Activated T-helper 2 cell treated with anti-CD3 and anti-CD28 coated beads, Interferon-gamma antibody, Interleukin-2, Interleukin-4, amounts not matched to agents 10 μg/mL and 5 μg/mL and 100 μg/mL, durations not matched to agents 14 hours and 24 hours and 36 hours (primary cell): Measurements from ENCODE around the gene TMEM219. TPM values are rescaled to one million over a fixed set of nuclear protein-coding genes. Genes with fewer than 3 reads are reported as not detected.

Source experiments
- DNase-seq: peaks from one replicate; pipeline ENCODE4 v3.0.0; 2021; ENCODE audit warnings: low spot score
- H3K27ac Mint-ChIP-seq: one replicate; pipeline ENCODE4 v1.8.0; 2021; ENCODE audit warnings: mixed read lengths
- H3K27me3 Mint-ChIP-seq: one replicate; pipeline ENCODE4 v1.8.0; 2021; ENCODE audit warnings: low read depth, mixed read lengths
- H3K36me3 Mint-ChIP-seq: one replicate; pipeline ENCODE4 v1.8.0; 2021; ENCODE audit warnings: low read depth, mixed read lengths
- H3K4me1 Mint-ChIP-seq: one replicate; pipeline ENCODE4 v1.8.0; 2021; ENCODE audit warnings: low read depth, mixed read lengths
- H3K4me3 Mint-ChIP-seq: one replicate; pipeline ENCODE4 v1.8.0; 2021; ENCODE audit warnings: low read depth, mild to moderate bottlenecking, moderate library complexity, mixed read lengths
- H3K9me3 Mint-ChIP-seq: one replicate; pipeline ENCODE4 v1.8.0; 2021; ENCODE audit warnings: mixed read lengths
- intact Hi-C: fragments of 100-400 bp; cut with micrococcal nuclease; formaldehyde crosslinking; loops from one replicate; pipeline ENCODE4 v1.15.1; 2023
- total RNA-seq: library from RNA; stranded (reverse); gene quantifications from 2 replicates; pipeline ENCODE4 v1.2.3, GENCODE V29; 2022

The TMEM219 gene, protein sequence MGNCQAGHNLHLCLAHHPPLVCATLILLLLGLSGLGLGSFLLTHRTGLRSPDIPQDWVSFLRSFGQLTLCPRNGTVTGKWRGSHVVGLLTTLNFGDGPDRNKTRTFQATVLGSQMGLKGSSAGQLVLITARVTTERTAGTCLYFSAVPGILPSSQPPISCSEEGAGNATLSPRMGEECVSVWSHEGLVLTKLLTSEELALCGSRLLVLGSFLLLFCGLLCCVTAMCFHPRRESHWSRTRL
- total RNA-seq: 52.1 and 59.0 TPM in 2 replicates

DNA sequence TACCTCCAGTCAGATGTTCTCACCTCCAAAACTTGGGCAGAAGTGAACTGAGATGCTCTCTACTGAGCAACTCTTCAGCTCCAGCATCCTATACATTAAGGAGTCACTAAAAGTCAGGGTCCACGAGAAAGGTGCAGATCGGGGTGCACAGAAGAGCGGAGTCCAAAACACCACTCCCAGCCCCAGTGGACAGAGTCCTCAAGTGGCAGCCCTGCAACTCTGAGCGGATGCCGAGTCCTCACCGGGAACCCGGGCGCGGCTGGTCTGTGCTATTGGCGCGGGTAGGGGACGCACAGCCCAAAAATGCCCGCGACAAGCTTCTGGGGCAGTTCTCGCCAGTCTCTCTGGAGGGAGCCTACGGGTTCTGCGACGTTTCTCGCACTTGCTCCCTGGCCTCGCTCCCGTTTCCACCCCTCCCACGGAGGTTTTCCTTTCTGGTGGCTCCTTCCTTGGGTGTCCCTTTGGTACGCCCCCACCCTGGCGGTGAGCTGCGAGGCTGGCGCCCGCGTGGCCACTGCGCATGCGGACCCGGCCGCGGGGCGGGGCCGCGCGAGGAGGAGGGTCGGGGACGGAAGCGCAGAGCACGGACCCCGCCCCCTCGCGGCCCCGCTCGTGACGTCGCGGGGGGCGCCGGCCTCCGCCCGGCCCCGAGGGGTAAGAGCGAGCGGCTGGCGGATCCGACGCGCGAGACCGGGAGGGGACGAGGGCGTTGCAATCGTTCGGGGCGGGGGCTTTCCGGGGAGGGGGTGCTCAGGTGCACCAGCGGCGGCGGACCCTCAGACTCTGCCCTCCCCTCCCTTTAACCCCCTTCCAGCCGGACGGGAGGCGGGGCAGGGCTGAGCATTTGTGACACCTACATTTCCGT is at the start of gene TMEM219:
TSS of gene TMEM219 (plus strand) at position 601 of the 865 bp plus-strand sequence. CDS start 1,065 bp downstream, outside the sequence.
- peak; percentile 93 for DNase-seq
- H3K9me3 Mint-ChIP-seq: no peaks in the 10 kb centered on the region
- H3K4me3 Mint-ChIP-seq: peak within 1 kb of the TSS; percentile 85
- peaks cover 7% of the 10 kb centered on the region for H3K36me3 Mint-ChIP-seq
- H3K4me1 Mint-ChIP-seq: peaks cover 20% of the 10 kb centered on the region
- no peaks in the 10 kb centered on the region for H3K27me3 Mint-ChIP-seq
- H3K27ac Mint-ChIP-seq: peak within 1 kb of the TSS; percentile 69
- intact Hi-C loops: loop anchor here (5.0 kb wide), 1 partner anchor 34 kb away; the partner anchor contains the start of gene KCTD13

DNA sequence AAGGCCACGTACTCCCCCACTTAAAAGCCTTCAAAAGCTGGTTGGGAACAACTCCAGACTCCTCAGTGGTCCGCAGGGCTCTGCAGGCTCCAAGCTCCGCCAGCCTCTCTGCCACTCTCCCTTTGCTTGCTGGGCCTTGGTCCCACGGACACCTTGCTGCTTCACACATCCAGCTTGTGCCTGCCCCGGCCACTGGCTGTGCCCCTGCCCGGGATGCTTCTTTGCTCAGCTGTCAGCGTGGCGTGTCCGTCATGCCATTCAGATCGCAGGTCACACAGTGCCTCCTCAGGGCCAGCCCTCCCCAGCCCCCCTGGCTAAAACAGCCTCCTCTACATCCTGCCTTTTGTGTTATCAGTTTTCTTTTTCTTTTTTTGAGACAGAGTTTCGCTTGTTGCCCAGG is 49.8 kb upstream of the TMEM219 start:
- Mint-ChIP-seq H3K27me3 (no peaks in the 10 kb centered on the region), H3K4me1 (peaks cover 6% of the 10 kb centered on the region), H3K9me3 (no peaks in the 10 kb centered on the region), H3K36me3 (peaks cover 25% of the 10 kb centered on the region), H3K27ac (no peak overlapping the region), H3K4me3 (no peak overlapping the region)
- intact Hi-C loops: no loop called here
- DNase-seq: no peak

DNA sequence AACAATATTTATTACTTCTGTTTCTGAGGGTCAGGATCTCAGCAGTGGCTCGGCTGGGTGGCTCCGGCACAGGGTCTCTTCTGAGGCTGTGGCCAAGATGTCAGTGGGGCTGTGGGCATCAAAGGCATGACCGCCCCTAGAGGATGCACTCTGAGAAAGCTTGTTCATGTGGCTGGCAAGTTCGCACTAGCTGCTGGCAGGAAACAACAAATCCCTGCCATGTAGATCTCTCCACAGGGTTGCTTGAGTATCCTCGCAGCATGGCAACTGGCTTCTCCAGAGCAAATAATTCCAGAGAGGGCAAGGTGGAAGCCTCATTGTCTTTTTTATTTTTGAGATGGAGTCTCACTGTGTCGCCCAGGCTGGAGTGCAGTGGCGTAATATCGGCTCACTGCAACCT is 48.4 kb upstream of the TMEM219 start:
- Mint-ChIP-seq H3K27me3 (no peaks in the 10 kb centered on the region), H3K9me3 (no peaks in the 10 kb centered on the region), H3K4me3 (no peak overlapping the region)

DNA sequence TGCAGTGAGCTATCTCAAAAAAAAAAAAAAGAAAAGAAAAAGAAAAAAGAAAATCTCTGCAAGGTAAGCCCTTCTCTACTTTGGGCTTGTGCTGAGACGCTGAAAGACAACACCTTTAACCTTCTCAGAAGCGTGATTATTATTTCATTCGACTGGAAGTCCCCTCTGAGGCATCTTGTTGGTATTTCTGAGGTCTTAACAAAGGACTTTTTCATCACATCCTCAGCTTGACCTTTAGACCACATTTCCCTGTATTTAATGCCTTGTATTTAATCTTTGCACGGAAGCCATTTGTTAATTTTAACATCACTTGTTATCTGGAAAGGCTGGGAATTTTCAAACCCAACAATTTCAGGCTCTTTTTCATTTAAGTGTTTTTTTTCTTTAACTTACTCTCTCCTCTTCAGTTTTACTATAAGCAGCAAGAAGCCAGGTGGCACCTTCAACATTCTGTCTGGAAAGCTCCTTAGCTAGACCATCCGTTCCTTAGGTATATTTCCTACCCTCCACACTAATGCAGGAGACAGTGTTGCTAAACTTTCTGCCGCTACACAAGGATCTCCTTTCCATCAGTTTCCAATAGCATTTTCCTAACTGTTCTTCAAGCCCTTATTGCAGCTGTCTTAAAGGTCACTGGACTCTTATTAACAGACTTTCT is 46.2 kb upstream of the TMEM219 start:
- H3K27ac Mint-ChIP-seq: peak overlapping the region; percentile 1
- intact Hi-C loops: no loop called here
- no peaks in the 10 kb centered on the region for H3K9me3 Mint-ChIP-seq
- no peak overlapping the region for H3K4me3 Mint-ChIP-seq
- no peaks in the 10 kb centered on the region for H3K27me3 Mint-ChIP-seq
- no peak for DNase-seq
- H3K36me3 Mint-ChIP-seq: peaks cover 35% of the 10 kb centered on the region
- H3K4me1 Mint-ChIP-seq: peaks cover 4% of the 10 kb centered on the region

More for the DNA sequence above, 48.4 kb upstream of the TMEM219 start:
- DNase-seq: no peak
- Mint-ChIP-seq H3K4me1 (peaks cover 6% of the 10 kb centered on the region), H3K27ac (no peak overlapping the region), H3K36me3 (peaks cover 24% of the 10 kb centered on the region)
- intact Hi-C loops: no loop called here

DNA sequence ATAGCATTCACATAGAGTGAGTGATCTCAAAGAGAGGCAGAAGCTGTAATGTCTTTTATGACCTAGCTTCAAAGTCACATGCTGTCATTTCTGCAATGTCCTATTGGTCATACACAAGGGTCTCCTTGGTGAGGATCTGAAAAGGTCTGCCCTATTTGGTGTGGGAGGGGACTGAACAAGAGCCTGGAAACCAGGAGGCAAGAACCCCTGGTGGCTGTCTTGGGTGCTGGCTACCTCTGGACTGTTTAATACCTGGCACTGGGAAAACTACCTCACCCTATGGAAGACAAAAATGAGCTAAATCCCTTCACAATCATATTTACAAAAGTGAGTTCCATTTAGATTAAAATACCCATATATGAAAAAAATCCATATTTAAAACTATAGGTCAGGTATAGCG is 44.9 kb upstream of the TMEM219 start:
- Mint-ChIP-seq H3K27ac (no peak overlapping the region), H3K4me1 (peaks cover 5% of the 10 kb centered on the region), H3K9me3 (no peaks in the 10 kb centered on the region), H3K36me3 (peaks cover 39% of the 10 kb centered on the region), H3K4me3 (no peak overlapping the region), H3K27me3 (no peaks in the 10 kb centered on the region)
- DNase-seq: no peak
- intact Hi-C loops: no loop called here

- Mint-ChIP-seq H3K36me3 (peaks cover 45% of the 10 kb centered on the region), H3K27me3 (no peaks in the 10 kb centered on the region), H3K4me3 (no peak overlapping the region), H3K4me1 (peaks cover 20% of the 10 kb centered on the region), H3K9me3 (no peaks in the 10 kb centered on the region), H3K27ac (no peak overlapping the region)
- DNase-seq: no peak
- intact Hi-C loops: no loop called here
Observed at GRCh38 chr16:29920288-29921033, 41.4 kb upstream of the TMEM219 start.

- no peak for DNase-seq
- Mint-ChIP-seq H3K9me3 (no peaks in the 10 kb centered on the region), H3K4me3 (no peak overlapping the region), H3K27me3 (no peaks in the 10 kb centered on the region), H3K36me3 (peaks cover 46% of the 10 kb centered on the region), H3K27ac (no peak overlapping the region), H3K4me1 (peaks cover 17% of the 10 kb centered on the region)
- intact Hi-C loops: no loop called here
Observed at GRCh38 chr16:29921034-29921385, 40.9 kb upstream of the TMEM219 start.

DNA sequence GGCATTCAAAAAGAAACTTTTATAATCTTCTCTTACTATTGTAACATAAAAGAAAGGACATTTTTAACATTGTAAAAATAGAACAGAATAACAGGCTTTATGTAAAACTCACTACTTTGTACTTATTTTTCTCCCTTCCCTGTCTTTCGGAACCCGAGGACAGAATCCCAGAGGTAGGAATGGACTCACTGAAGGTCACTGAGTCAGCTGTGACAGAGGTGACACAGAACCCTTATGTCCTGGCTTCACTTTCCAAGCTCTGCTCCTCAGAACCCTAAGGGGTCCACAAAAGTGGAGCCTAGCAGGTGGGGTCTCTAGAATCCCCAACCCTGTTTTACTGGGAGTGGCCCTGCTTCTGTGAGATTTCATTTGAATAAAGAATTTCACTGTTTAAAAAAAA is 39.6 kb upstream of the TMEM219 start:
- no peak overlapping the region for H3K27ac Mint-ChIP-seq
- H3K4me1 Mint-ChIP-seq: peaks cover 29% of the 10 kb centered on the region
- H3K4me3 Mint-ChIP-seq: no peak overlapping the region
- no peaks in the 10 kb centered on the region for H3K27me3 Mint-ChIP-seq
- peaks cover 40% of the 10 kb centered on the region for H3K36me3 Mint-ChIP-seq
- H3K9me3 Mint-ChIP-seq: no peaks in the 10 kb centered on the region
- DNase-seq: no peak
- intact Hi-C loops: no loop called here

DNA sequence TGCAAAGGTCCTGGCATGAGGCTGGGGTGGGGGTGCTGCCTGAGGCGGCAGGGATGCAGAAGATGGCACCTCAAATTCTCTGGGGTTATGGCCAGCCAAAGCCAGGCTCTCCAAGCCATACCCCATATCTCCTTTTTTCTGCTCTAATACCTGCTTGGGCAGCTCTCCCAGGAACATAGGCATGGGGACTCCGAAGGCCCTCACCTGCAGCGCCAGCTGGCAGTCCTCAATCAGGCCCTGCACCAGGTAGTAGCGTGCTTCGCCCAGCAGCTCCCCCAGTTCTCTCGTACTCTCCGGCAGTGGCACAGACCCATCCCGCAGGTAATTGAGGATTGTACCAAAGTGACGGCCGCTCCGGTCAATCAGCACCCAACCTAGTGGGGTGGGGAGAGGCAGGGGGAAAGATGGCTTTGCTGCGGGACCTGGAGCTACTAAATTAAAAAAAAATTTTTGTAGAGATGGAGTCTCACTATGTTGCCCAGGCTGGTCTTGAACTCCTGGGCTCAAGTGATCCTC is 38.8 kb upstream of the TMEM219 start:
- no peak overlapping the region for H3K4me3 Mint-ChIP-seq
- no peak overlapping the region for H3K27ac Mint-ChIP-seq
- no peak for DNase-seq
- intact Hi-C loops: no loop called here
- peaks cover 34% of the 10 kb centered on the region for H3K4me1 Mint-ChIP-seq
- H3K9me3 Mint-ChIP-seq: no peaks in the 10 kb centered on the region
- peaks cover 40% of the 10 kb centered on the region for H3K36me3 Mint-ChIP-seq
- no peaks in the 10 kb centered on the region for H3K27me3 Mint-ChIP-seq

DNA sequence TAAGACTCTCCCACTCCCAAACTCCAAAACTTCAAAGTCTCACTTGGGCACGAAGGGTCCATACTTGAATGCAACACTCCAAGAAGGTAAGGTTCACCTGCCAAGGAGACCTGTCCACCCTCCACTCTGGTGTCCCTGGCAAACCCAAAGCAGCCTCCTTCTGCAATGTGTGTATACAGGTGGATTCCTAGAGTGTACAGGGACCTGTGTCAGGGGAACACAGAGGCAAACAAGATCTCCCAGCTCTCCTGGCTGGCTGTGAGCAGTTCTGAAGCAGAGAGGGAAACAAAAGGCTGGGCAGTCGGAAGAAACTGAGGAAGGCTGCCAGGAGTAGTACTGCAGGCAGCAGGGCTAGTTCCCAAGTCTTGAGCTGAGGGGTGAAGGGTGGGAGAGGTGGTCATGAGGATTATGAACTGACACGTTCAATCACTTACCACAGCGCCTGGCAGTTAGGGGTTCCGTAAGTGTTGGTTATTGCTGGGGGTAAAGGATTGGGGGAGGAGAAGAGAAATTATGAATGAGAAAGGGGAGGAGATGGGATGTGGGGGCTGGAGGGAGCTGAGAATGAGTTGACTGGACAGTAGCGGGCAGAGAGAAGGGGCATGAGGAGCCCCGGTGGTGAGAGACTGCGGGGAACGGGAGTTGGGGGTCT is 36.6 kb upstream of the TMEM219 start:
- peak overlapping the region; percentile 95 for H3K4me3 Mint-ChIP-seq
- H3K9me3 Mint-ChIP-seq: no peaks in the 10 kb centered on the region
- intact Hi-C loops: loop anchor here (5.0 kb wide), 1 partner anchor 37 kb away; the partner anchor contains the start of gene TMEM219
- peaks cover 29% of the 10 kb centered on the region for H3K36me3 Mint-ChIP-seq
- peaks cover 34% of the 10 kb centered on the region for H3K4me1 Mint-ChIP-seq
- peak overlapping the region; percentile 90 for H3K27ac Mint-ChIP-seq
- DNase-seq: no peak
- no peaks in the 10 kb centered on the region for H3K27me3 Mint-ChIP-seq

DNA sequence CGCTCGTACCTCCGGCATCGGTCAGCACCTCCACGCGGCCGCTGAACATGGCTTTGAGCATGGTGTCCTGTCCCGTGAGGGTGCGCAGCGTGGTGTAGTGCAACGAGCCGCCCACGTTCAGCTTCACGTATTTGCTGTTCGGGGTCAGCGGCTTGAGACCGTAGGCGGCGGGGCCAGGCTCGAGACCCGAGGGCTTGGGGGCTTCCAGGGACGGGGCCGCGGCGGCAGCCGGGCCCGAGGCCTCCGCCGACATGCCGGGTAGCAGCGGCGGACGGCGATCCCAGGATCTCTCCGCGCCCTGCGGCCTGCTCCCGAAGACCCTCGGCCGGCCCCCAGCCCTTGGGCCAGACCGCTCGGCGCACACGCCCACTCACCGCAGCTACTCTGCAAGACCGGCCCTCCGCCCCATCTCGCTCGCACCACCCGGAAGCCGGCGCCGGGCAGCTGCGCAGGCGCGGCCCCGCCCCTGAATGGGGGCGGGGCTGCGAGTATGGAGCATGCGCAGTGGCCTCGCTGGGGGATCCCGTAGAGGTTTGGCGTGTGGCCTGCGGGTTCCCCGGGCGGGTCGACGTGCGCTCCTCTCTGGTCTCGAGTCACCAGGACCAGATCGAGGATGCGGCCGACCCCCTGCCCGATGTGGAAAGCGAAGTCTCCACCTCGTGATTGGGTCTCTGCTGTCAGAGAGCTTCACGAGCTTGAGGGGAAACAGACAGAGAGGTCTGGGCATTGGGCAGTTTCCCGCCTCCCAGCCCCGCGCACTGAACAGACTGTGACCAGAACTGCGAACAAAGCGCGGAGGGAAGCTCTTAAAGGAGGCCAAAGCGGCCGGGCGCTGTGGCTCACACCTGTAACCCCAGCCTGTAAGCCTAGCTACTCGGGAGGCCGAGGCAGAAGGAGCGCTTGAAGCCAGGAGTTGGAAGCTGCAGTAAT is 35.8 kb upstream of the TMEM219 start, which contains the start of gene KCTD13:
TSS of gene KCTD13 (minus strand) at position 446 of the 930 bp plus-strand sequence. CDS start at position 253, 193 bp downstream.
- intact Hi-C loops: loop anchor here (1.0 to 5.0 kb wide), 3 partner anchors 36 to 121 kb away; partner anchors contain the start of genes CDIPT and TMEM219
- no peaks in the 10 kb centered on the region for H3K27me3 Mint-ChIP-seq
- no peaks in the 10 kb centered on the region for H3K9me3 Mint-ChIP-seq
- DNase-seq: peak; percentile 91
- peaks cover 21% of the 10 kb centered on the region for H3K36me3 Mint-ChIP-seq
- peak within 1 kb of the TSS; percentile 95 for H3K4me3 Mint-ChIP-seq
- peaks cover 32% of the 10 kb centered on the region for H3K4me1 Mint-ChIP-seq
- peak within 1 kb of the TSS; percentile 94 for H3K27ac Mint-ChIP-seq
